ENCODE data around the gene AFDN.

AFDN gene

GRCh38 chr6:167963589-167964057 is 136.9 kb downstream of the AFDN start:
- no peak overlapping the region for H3K4me3 ChIP-seq (ENCODE audit: low read depth in 1 of 2, low read length in 2 of 2)
- DNase-seq (no peak), ATAC-seq (ENCODE audit: insufficient read depth, low read depth) (no peak)
- no peaks in the 10 kb centered on the region for H4K20me1 ChIP-seq (ENCODE audit: insufficient read depth, low read length)
- no peaks in the 10 kb centered on the region for H3K4me1 ChIP-seq (ENCODE audit: insufficient read depth, low read length)
- H3K4me2 ChIP-seq (ENCODE audit: insufficient read depth, low read length): no peak overlapping the region
- no peak for TF ChIP-seq EZH2 (IDR thresholded peaks at IDR 0.05; ENCODE audit: borderline replicate concordance, low read depth, low read length, severe bottlenecking)
- TF ChIP-seq, protein P1, sequence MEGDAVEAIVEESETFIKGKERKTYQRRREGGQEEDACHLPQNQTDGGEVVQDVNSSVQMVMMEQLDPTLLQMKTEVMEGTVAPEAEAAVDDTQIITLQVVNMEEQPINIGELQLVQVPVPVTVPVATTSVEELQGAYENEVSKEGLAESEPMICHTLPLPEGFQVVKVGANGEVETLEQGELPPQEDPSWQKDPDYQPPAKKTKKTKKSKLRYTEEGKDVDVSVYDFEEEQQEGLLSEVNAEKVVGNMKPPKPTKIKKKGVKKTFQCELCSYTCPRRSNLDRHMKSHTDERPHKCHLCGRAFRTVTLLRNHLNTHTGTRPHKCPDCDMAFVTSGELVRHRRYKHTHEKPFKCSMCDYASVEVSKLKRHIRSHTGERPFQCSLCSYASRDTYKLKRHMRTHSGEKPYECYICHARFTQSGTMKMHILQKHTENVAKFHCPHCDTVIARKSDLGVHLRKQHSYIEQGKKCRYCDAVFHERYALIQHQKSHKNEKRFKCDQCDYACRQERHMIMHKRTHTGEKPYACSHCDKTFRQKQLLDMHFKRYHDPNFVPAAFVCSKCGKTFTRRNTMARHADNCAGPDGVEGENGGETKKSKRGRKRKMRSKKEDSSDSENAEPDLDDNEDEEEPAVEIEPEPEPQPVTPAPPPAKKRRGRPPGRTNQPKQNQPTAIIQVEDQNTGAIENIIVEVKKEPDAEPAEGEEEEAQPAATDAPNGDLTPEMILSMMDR (IDR thresholded peaks at IDR 0.05; ENCODE audit: borderline replicate concordance, extremely low read depth, low read length, poor library complexity, severe bottlenecking): no peak
- H3K36me3 ChIP-seq (ENCODE audit: insufficient read depth, low read length): no peaks in the 10 kb centered on the region
- H3K9me3 ChIP-seq (ENCODE audit: insufficient read depth, low read length, severe bottlenecking): no peaks in the 10 kb centered on the region
- H3K79me2 ChIP-seq (ENCODE audit: insufficient read depth, low read length): no peaks in the 10 kb centered on the region
- H3K27me3 ChIP-seq (ENCODE audit: insufficient read depth, low read length, poor library complexity): no peaks in the 10 kb centered on the region
- no peak overlapping the region for H2AFZ ChIP-seq (ENCODE audit: low read depth, low read length)
- H3K9ac ChIP-seq (ENCODE audit: low read depth, low read length): no peak overlapping the region
- H3K27ac ChIP-seq (ENCODE audit: low read length): no peak overlapping the region

- no peak for TF ChIP-seq EZH2 (IDR thresholded peaks at IDR 0.05; ENCODE audit: borderline replicate concordance, low read depth, low read length, severe bottlenecking)
- TF ChIP-seq, protein P1 (IDR thresholded peaks at IDR 0.05; ENCODE audit: borderline replicate concordance, extremely low read depth, low read length, poor library complexity, severe bottlenecking): no peak
- Histone ChIP-seq H2AFZ (ENCODE audit: low read depth, low read length) (no peak overlapping the region), H3K9me3 (ENCODE audit: insufficient read depth, low read length, severe bottlenecking) (no peaks in the 10 kb centered on the region), H4K20me1 (ENCODE audit: insufficient read depth, low read length) (no peaks in the 10 kb centered on the region), H3K79me2 (ENCODE audit: insufficient read depth, low read length) (no peaks in the 10 kb centered on the region), H3K4me2 (ENCODE audit: insufficient read depth, low read length) (no peak overlapping the region), H3K36me3 (ENCODE audit: insufficient read depth, low read length) (no peaks in the 10 kb centered on the region), H3K4me1 (ENCODE audit: insufficient read depth, low read length) (no peaks in the 10 kb centered on the region), H3K4me3 (ENCODE audit: low read depth in 1 of 2, low read length in 2 of 2) (no peak overlapping the region), H3K27me3 (ENCODE audit: insufficient read depth, low read length, poor library complexity) (no peaks in the 10 kb centered on the region), H3K27ac (ENCODE audit: low read length) (no peak overlapping the region), H3K9ac (ENCODE audit: low read depth, low read length) (no peak overlapping the region)
- no peak for DNase-seq
- no peak for ATAC-seq (ENCODE audit: insufficient read depth, low read depth)
These were observed 139.2 kb downstream of the AFDN start for GRCh38 chr6:167965592-167966539.

GRCh38 chr6:167966540-167966905 is 139.8 kb downstream of the AFDN start:
- no peak for ATAC-seq (ENCODE audit: insufficient read depth, low read depth)
- no peaks in the 10 kb centered on the region for H3K36me3 ChIP-seq (ENCODE audit: insufficient read depth, low read length)
- H2AFZ ChIP-seq (ENCODE audit: low read depth, low read length): no peak overlapping the region

More at GRCh38 chr6:167966540-167966905, 139.8 kb downstream of the AFDN start:
- no peak overlapping the region for H3K4me2 ChIP-seq (ENCODE audit: insufficient read depth, low read length)
- TF ChIP-seq EZH2 (IDR thresholded peaks at IDR 0.05; ENCODE audit: borderline replicate concordance, low read depth, low read length, severe bottlenecking): no peak
- TF ChIP-seq, protein P1 (IDR thresholded peaks at IDR 0.05; ENCODE audit: borderline replicate concordance, extremely low read depth, low read length, poor library complexity, severe bottlenecking): no peak
- no peaks in the 10 kb centered on the region for H4K20me1 ChIP-seq (ENCODE audit: insufficient read depth, low read length)
- no peak overlapping the region for H3K4me3 ChIP-seq (ENCODE audit: low read depth in 1 of 2, low read length in 2 of 2)
- H3K27me3 ChIP-seq (ENCODE audit: insufficient read depth, low read length, poor library complexity): no peaks in the 10 kb centered on the region
- H3K9ac ChIP-seq (ENCODE audit: low read depth, low read length): no peak overlapping the region
- H3K27ac ChIP-seq (ENCODE audit: low read length): no peak overlapping the region
- no peak for DNase-seq
- H3K4me1 ChIP-seq (ENCODE audit: insufficient read depth, low read length): no peaks in the 10 kb centered on the region
- H3K9me3 ChIP-seq (ENCODE audit: insufficient read depth, low read length, severe bottlenecking): no peaks in the 10 kb centered on the region
- no peaks in the 10 kb centered on the region for H3K79me2 ChIP-seq (ENCODE audit: insufficient read depth, low read length)

Measured in DND-41 (cell line).